Activated CD8-positive, alpha-beta memory T cell treated with anti-CD3 and anti-CD28 coated beads, Interleukin-2, amount 50 U/mL, for 4 hours (primary cell): ENCODE results near the gene PITRM1.

Source experiments
- DNase-seq: peaks from one replicate; pipeline ENCODE4 v3.0.0-alpha.2; 2020

The PITRM1 gene

DNA sequence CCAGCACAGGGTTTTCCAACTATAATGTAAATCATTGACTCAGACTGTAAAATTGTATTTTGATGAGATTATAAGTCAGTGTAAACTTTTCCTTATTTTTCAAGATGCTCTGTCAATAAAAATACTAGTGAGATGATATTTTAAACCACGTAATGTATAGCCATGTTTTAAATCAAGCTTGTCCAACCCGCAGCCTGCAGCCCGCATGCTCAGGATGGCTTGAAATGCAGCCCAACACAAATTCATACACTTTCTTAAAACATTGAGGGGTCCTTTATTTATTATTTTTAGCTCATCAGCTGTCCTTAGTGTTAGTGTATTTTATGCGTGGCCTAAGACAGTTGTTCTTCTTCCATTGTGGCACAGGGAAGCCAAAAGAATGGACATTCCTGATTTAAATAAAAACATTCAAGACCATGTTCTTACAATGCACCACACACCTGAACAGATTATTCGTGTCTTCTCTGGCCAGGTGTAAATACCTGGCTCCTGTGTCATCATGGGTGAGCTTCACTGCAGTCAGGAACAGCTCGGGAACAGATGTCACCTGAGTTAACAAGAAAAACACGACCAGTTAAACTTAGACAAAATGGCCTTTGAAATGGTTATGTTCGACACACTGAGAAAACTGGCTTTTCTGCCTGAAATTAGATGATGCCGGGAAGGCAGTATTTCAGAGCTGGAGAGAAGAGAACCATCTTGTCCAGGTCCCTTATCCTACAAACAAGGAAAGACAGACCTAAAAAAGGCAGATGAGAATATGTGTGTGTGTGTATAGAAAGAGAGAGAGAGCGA lies 5.9 kb downstream of the PITRM1 start:
- DNase-seq, result no peak

DNA sequence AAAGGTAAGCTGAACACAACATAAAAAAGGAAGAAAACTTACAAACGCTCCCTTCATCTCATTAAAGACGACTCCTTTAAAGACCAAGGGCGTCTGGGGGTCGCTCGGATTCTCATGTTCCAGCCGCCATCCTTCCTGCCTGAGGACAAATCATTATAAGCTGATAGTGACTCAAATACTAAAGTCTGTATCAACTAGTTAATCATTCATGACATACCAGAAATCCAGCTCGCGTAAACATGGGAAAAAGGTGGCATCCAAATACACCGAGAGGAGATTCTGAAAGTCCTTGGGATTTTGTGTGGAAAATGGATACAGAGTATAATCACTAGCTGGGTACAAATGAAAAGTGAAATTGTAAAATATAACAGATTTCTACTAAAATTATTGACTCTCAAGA lies 7.4 kb downstream of the PITRM1 start:
- no peak for DNase-seq

GRCh38 chr10:3163879-3164278 lies 8.7 kb downstream of the PITRM1 start:
- no peak for DNase-seq

GRCh38 chr10:3162533-3162932 lies 10.0 kb downstream of the PITRM1 start:
- no peak for DNase-seq

- DNase-seq, result no peak
Measured at GRCh38 chr10:3159152-3159551, 13.4 kb downstream of the PITRM1 start.

DNA sequence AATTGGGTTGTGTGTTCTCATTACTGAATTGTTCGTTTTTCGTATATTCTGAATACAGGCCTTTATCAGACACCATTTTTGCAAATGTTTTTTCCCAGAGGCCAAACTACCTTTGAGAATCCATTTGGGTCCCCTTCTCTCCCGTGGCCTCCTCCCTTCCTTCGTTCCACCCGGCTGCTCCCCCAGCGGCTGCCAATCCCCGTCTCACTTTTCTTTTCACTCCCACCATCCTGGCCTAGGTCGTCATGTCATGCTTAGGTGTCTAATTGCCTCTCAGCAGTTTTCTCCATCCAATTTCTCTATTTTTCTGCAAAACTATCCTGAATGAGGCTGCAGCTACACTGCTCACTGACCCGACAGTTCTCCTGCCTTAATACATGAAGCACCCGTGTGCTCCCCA lies 17.9 kb downstream of the PITRM1 start:
- no peak for DNase-seq

DNA sequence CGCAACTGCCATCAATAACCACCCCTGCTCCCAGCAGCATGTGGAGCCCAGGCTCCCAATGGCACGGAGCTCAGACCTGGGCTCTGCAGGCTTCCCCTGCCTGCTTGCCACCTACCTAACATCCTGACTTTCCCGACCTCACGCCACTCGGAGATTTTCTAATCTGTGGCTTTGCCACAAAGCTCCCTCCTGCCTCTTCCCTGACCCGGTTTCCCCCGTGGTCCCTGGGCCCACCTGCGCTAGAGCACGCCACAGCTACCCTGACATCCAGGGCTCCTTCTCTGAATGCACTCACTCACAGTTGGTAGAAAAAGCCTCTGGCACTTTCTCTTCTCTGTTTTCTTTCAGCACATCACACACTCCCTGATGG lies 20.0 kb downstream of the PITRM1 start:
- no peak for DNase-seq

DNA sequence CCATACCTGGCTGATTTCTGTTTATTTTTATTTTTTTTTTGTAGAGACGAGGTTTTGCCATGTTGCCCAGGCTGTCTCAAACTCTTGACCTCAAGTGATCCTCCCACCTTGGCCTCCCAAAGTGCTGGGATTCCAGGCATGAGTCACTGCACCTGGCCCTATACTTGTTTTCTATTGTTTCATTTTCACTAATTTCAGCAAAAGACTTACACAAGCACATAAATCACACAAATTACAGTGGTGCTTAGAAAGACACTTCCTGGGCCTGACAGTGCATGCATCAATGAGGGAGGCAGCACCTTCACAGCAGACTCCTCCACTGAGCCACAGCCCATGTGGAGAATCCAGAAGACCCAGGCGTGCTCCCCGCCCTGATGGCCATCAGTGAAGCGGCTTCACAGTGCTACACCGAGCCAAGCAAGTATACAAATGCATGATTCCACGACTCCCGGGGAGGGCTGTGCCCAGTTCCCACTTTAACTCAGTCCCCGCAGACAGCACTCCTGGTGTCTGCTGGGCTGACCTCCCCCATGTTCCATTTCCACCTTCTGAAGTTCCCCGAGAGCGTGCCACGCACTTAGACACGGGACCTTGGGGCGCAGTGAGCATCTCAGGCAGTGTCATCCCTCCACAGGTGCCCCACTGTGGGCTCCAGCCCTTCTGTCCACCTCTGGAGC lies 20.6 kb downstream of the PITRM1 start:
- DNase-seq, result no peak

GRCh38 chr10:3150961-3151360 lies 21.6 kb downstream of the PITRM1 start:
- no peak for DNase-seq

- no peak for DNase-seq
Measured at GRCh38 chr10:3150366-3150765, 22.2 kb downstream of the PITRM1 start.

GRCh38 chr10:3149918-3150317 lies 22.7 kb downstream of the PITRM1 start:
- no peak for DNase-seq

DNA sequence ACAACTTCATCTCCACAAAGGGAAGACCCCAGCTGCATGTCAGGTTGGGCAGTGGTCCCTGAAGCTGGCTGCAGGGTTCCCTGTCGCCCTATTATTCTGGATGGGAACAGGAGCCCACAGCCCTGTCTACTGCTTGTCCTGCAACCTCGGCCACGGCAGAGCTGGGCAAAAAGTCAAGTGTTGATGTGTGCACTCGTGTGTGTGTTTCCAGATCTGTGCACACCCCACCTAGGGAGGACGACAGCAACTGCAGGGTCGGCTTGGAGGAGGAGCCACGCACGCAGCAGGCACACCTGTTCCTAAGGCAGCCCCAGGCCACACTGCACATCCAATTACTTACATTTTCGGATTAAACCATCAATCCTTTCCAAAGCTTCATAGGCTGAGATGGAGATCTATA lies 23.6 kb downstream of the PITRM1 start:
- no peak for DNase-seq

DNA sequence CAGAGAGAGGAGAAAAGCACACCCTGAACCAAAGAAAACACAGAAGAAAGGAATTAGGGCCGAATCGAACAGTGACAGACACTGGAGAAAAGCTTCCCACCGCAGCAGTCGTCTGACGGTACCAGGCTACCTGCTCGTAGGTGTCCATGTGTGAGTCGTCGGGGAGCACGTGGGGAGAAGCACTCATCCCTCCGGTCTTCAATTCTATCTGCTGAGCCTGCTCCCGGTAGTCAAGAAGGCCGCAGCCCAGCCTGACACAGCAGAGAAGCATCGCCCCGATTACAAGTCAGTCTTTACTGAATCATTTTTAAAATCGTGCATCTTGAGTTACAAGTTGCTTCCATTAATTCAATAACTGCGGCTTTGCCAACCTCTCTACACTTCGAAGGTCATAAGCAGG lies 24.5 kb downstream of the PITRM1 start:
- DNase-seq, result no peak

- no peak for DNase-seq
Measured at GRCh38 chr10:3147117-3147820, 25.3 kb downstream of the PITRM1 start.

- no peak for DNase-seq
Measured at GRCh38 chr10:3146289-3146688, 26.3 kb downstream of the PITRM1 start.

- DNase-seq, result no peak
Measured at GRCh38 chr10:3145366-3145765, 27.2 kb downstream of the PITRM1 start.

- DNase-seq, result no peak
Measured at GRCh38 chr10:3143791-3144434, 28.7 kb downstream of the PITRM1 start.

GRCh38 chr10:3143366-3143765 lies 29.2 kb downstream of the PITRM1 start:
- DNase-seq, result no peak

DNA sequence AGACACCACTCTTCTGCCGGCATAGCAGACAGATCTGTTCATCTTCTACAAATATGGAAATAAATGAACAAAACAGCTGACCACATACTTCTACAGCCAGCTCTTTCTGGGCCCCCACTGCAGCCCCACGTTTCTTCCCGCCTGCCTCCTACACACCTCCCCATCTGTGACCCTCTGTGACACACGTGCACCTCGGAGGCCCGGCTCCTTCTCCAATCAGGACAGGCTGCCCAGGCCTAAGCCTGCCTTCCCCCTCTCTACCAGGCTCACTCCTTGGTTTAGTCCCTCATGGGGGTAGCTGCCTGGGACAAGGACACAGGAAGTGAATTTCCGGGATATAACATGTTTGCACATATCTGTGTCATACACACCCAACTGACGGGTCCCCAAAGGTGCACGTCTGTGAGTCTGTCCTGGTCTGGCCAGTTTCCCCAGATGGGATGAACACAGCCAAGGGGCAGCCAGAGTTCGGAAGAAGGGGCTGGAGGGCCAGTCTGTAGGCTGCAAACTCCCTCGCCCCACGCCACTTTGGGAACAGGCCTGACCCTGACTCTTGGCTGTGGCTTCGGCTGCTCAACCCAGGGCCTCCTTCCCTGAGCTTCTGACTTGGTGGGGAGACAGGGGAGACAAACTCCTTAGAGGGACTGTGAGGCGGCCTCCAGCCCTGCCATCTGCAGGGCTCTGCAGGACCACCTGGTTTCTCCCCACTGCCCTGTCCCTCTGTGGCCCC lies 30.3 kb downstream of the PITRM1 start:
- no peak for DNase-seq

- DNase-seq, result no peak
Measured at GRCh38 chr10:3141351-3142005, 31.1 kb downstream of the PITRM1 start.

- DNase-seq, result no peak
Measured at GRCh38 chr10:3140280-3140679, 32.3 kb downstream of the PITRM1 start.

DNA sequence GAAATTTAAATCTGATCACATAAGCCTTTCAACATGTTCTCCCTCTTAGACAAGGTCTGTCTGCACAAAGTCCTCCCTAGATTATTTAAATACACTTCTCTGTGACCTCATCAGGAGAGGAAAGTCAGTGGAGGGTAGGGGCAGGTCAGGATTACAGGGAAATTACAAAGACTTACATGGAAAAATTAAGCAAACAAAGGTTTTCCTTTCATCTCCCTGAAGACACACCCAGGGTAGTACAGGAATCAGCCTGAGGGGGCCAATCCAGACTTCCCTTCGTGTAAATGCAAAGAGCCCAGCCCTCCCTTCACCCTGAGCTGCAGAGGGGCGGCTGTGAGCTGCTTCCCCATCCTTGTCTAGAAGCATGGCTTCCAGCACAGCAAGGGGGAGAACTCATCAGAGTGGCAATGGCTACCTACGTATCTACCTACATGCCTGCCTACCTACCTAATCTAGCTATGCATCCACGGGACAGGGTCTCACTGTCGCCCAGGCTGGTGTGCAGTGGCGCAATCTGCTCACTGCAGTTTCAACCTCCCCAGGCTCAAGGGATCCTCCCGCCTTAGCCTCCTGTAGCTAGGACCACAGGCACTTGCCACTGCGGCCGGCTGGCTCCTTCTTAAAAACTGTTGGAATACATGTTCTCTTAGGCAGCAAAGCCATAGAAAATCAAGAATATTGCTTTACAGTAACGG lies 33.2 kb downstream of the PITRM1 start:
- DNase-seq, result no peak
